A549 (cell line): ENCODE data around the gene SPDYE18.
"Not testable (repeated sequence)": the region's sequence is repeated elsewhere in the genome, so short reads cannot be mapped to it uniquely, and the experiment has no call there.

Experiments used
- CEBPB ChIP-seq, 2 experiments: fragments of >200 bp in 1 of 2; sonication (Bioruptor Twin) in 1 of 2; formaldehyde crosslinking in 1 of 2; IDR thresholded peaks; 2 replicates each; pipeline ENCODE4 v1.6.1; 2012 to 2016
- HEYL ChIP-seq: fragments of 250-450 bp; sonication (Bioruptor Pico); IDR thresholded peaks from 2 replicates; pipeline ENCODE4 v1.8.0; 2021; ENCODE audit warnings: mild to moderate bottlenecking, moderate library complexity
- JUNB ChIP-seq: fragments of >200 bp; sonication (Bioruptor Twin); formaldehyde crosslinking; IDR thresholded peaks from 2 replicates; pipeline ENCODE4 v1.6.1; 2016
- KDM1A ChIP-seq: fragments of 200-600 bp; sonication (generic); IDR thresholded peaks from 2 replicates; pipeline ENCODE4 v1.6.1; 2016; ENCODE audit warnings: low read depth, mild to moderate bottlenecking
- NFE2L2 ChIP-seq: fragments of 150-350 bp; conservative IDR thresholded peaks from 2 replicates; pipeline ENCODE4 v1.6.1; 2014; ENCODE audit warnings: low read length
- POLR2A ChIP-seq: IDR thresholded peaks from 2 replicates; pipeline ENCODE4 v1.6.1; 2012; ENCODE audit warnings: mild to moderate bottlenecking, low read length
- RCOR1 ChIP-seq: fragments of 150-350 bp; IDR thresholded peaks from 2 replicates; pipeline ENCODE4 v1.6.1; 2014; ENCODE audit warnings: antibody characterized with exemption, low read length, low read depth
- RFX5 ChIP-seq: fragments of 450-650 bp; IDR thresholded peaks from 2 replicates; pipeline ENCODE4 v1.7.1; 2014; ENCODE audit warnings: antibody characterized with exemption, mild to moderate bottlenecking, moderate library complexity
- TF ChIP-seq, protein P1 (sequence below): fragments of >200 bp; sonication (Bioruptor Twin); formaldehyde crosslinking; IDR thresholded peaks from 3 replicates; pipeline ENCODE4 v1.5.1; 2016
- TF ChIP-seq, protein P2 (sequence below): fragments of 150-350 bp; IDR thresholded peaks from 2 replicates; pipeline ENCODE4 v1.6.1; 2014; ENCODE audit warnings: low read depth, mild to moderate bottlenecking, low read length
- TF ChIP-seq, protein P3 (sequence below): fragments of 250-450 bp; sonication (Bioruptor Pico); IDR thresholded peaks from 2 replicates; pipeline ENCODE4 v1.5.0; 2021; ENCODE audit warnings: mild to moderate bottlenecking, moderate library complexity, borderline replicate concordance
- TF ChIP-seq, protein P4 (sequence below): IDR thresholded peaks from 2 replicates; pipeline ENCODE4 v1.6.1; 2012

DNA sequence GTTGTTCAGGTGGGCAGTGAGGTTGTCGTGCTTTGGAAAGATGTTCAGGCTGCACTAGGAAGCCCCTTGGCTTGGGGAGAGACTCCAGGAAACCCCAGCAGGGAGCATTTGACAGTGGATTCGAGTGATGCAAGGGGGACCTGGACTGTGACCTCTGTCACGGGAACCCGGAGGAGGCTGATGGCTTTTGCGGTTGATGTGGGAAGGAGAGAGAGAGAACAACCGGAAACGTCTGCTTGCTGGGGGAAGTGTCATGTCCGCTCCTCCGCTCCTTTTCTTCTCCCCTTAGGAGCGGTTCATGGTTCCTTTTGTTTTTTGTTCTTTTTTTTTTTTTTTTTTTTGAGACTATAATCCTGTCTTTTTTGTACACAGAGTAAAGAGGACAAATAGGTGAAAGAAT, 36.0 kb downstream of the SPDYE18 start:
- TF ChIP-seq, protein P1, sequence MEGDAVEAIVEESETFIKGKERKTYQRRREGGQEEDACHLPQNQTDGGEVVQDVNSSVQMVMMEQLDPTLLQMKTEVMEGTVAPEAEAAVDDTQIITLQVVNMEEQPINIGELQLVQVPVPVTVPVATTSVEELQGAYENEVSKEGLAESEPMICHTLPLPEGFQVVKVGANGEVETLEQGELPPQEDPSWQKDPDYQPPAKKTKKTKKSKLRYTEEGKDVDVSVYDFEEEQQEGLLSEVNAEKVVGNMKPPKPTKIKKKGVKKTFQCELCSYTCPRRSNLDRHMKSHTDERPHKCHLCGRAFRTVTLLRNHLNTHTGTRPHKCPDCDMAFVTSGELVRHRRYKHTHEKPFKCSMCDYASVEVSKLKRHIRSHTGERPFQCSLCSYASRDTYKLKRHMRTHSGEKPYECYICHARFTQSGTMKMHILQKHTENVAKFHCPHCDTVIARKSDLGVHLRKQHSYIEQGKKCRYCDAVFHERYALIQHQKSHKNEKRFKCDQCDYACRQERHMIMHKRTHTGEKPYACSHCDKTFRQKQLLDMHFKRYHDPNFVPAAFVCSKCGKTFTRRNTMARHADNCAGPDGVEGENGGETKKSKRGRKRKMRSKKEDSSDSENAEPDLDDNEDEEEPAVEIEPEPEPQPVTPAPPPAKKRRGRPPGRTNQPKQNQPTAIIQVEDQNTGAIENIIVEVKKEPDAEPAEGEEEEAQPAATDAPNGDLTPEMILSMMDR: not testable (repeated sequence)
- not testable (repeated sequence) for TF ChIP-seq NFE2L2; CEBPB (IDR thresholded peaks at IDR 0.05); POLR2A; HEYL; KDM1A; RFX5; JUNB; RCOR1
- TF ChIP-seq, protein P2, sequence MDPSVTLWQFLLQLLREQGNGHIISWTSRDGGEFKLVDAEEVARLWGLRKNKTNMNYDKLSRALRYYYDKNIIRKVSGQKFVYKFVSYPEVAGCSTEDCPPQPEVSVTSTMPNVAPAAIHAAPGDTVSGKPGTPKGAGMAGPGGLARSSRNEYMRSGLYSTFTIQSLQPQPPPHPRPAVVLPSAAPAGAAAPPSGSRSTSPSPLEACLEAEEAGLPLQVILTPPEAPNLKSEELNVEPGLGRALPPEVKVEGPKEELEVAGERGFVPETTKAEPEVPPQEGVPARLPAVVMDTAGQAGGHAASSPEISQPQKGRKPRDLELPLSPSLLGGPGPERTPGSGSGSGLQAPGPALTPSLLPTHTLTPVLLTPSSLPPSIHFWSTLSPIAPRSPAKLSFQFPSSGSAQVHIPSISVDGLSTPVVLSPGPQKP: not testable (repeated sequence)
- TF ChIP-seq, protein P3, sequence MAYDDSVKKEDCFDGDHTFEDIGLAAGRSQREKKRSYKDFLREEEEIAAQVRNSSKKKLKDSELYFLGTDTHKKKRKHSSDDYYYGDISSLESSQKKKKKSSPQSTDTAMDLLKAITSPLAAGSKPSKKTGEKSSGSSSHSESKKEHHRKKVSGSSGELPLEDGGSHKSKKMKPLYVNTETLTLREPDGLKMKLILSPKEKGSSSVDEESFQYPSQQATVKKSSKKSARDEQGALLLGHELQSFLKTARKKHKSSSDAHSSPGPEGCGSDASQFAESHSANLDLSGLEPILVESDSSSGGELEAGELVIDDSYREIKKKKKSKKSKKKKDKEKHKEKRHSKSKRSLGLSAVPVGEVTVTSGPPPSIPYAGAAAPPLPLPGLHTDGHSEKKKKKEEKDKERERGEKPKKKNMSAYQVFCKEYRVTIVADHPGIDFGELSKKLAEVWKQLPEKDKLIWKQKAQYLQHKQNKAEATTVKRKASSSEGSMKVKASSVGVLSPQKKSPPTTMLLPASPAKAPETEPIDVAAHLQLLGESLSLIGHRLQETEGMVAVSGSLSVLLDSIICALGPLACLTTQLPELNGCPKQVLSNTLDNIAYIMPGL (CRISPR knock-in tag): not testable (repeated sequence)
- TF ChIP-seq, protein P4, sequence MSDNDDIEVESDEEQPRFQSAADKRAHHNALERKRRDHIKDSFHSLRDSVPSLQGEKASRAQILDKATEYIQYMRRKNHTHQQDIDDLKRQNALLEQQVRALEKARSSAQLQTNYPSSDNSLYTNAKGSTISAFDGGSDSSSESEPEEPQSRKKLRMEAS: not testable (repeated sequence)
